ENCODE results near the gene S100A6. TPM values are rescaled to one million over a fixed set of nuclear protein-coding genes. Genes with fewer than 3 reads are reported as not detected.
"Not testable (repeated sequence)": the region's sequence is repeated elsewhere in the genome, so short reads cannot be mapped to it uniquely, and the experiment has no call there.

Gene S100A6
- 1,000 to 10,000 TPM in 2 of 3 donors, 100 to 1,000 TPM in 1; 125 to 3,055 (median 1,599) TPM for polyA plus RNA-seq

- 9 to 28% (median 11%) methylated on average over 10 to 18 of the region's 18 CpGs for WGBS, 3 donors
Measured at GRCh38 chr1:153535242-153536011, at the start of gene S100A6. S100A6 (minus strand) TSS chr1:153535991; CDS start chr1:153535339, 652 bp downstream.

GRCh38 chr1:153585006-153585405, 49.2 kb upstream of the S100A6 start:
- H3K27ac ChIP-seq (ENCODE audit: low read depth, low read length): no peak overlapping the region
- WGBS, 3 donors: 54 to 96% (median 57%) methylated on average over 1 of the region's 1 CpG

More at GRCh38 chr1:153535242-153536011, at the start of gene S100A6:
- H3K27ac ChIP-seq (ENCODE audit: low read depth, low read length): peak within 1 kb of the TSS; percentile 52

- H3K27ac ChIP-seq (ENCODE audit: low read depth, low read length): no peak overlapping the region
- WGBS, 3 donors: 71 to 90% (median 81%) methylated on average over 2 of the region's 2 CpGs
Measured at GRCh38 chr1:153583976-153584375, 48.2 kb upstream of the S100A6 start.

- not testable (repeated sequence) for H3K27ac ChIP-seq (ENCODE audit: low read depth, low read length)
- WGBS, 3 donors: 83 to 94% (median 92%) methylated on average over 2 to 3 of the region's 3 CpGs
Measured at GRCh38 chr1:153583514-153583913, 47.7 kb upstream of the S100A6 start.

GRCh38 chr1:153582836-153583235, 47.0 kb upstream of the S100A6 start:
- 92 to 93% (median 93%) methylated on average over 22 to 32 of the region's 34 CpGs for WGBS, 3 donors
- not testable (repeated sequence) for H3K27ac ChIP-seq (ENCODE audit: low read depth, low read length)

GRCh38 chr1:153578936-153579335, 43.1 kb upstream of the S100A6 start:
- 76 to 87% (median 83%) methylated on average over 3 of the region's 3 CpGs for WGBS, 3 donors
- H3K27ac ChIP-seq (ENCODE audit: low read depth, low read length): no peak overlapping the region

- no peak overlapping the region for H3K27ac ChIP-seq (ENCODE audit: low read depth, low read length)
Measured at GRCh38 chr1:153578490-153578889, 42.7 kb upstream of the S100A6 start.

GRCh38 chr1:153577624-153578051, 41.8 kb upstream of the S100A6 start:
- H3K27ac ChIP-seq (ENCODE audit: low read depth, low read length): no peak overlapping the region
- WGBS, 3 donors: 57 to 67% (median 65%) methylated on average over 9 of the region's 9 CpGs

GRCh38 chr1:153577138-153577537, 41.3 kb upstream of the S100A6 start:
- no peak overlapping the region for H3K27ac ChIP-seq (ENCODE audit: low read depth, low read length)
- WGBS, 3 donors: 50 to 70% (median 55%) methylated on average over 4 of the region's 4 CpGs

GRCh38 chr1:153575497-153575896, 39.7 kb upstream of the S100A6 start:
- not testable (repeated sequence) for H3K27ac ChIP-seq (ENCODE audit: low read depth, low read length)
- 84 to 89% (median 86%) methylated on average over 6 to 10 of the region's 10 CpGs for WGBS, 3 donors

GRCh38 chr1:153575081-153575491, 39.3 kb upstream of the S100A6 start:
- WGBS, 3 donors: 89 to 98% (median 95%) methylated on average over 29 to 35 of the region's 35 CpGs

GRCh38 chr1:153573351-153573750, 37.6 kb upstream of the S100A6 start:
- WGBS, 3 donors: 50 to 75% (median 60%) methylated on average over 3 of the region's 3 CpGs
- no peak overlapping the region for H3K27ac ChIP-seq (ENCODE audit: low read depth, low read length)

More at GRCh38 chr1:153575081-153575491, 39.3 kb upstream of the S100A6 start:
- H3K27ac ChIP-seq (ENCODE audit: low read depth, low read length): not testable (repeated sequence)

- WGBS, 3 donors: 9 to 17% (median 14%) methylated on average over 3 of the region's 3 CpGs
- H3K27ac ChIP-seq (ENCODE audit: low read depth, low read length): no peak overlapping the region
Measured at GRCh38 chr1:153572569-153573015, 36.8 kb upstream of the S100A6 start.

GRCh38 chr1:153571706-153572105, 35.9 kb upstream of the S100A6 start:
- 70 to 78% (median 72%) methylated on average over 7 of the region's 7 CpGs for whole genome bisulfite sequencing, 3 donors
- H3K27ac ChIP-seq (ENCODE audit: low read depth, low read length): no peak overlapping the region

- H3K27ac ChIP-seq (ENCODE audit: low read depth, low read length): no peak overlapping the region
- WGBS, 3 donors: 73 to 94% (median 86%) methylated on average over 5 of the region's 5 CpGs
Measured at GRCh38 chr1:153570874-153571273, 35.1 kb upstream of the S100A6 start.

- 75 to 91% (median 89%) methylated on average over 8 of the region's 8 CpGs for WGBS, 3 donors
- no peak overlapping the region for H3K27ac ChIP-seq (ENCODE audit: low read depth, low read length)
Measured at GRCh38 chr1:153569465-153569864, 33.7 kb upstream of the S100A6 start.

GRCh38 chr1:153568367-153569099, 32.7 kb upstream of the S100A6 start:
- H3K27ac ChIP-seq (ENCODE audit: low read depth, low read length): peak overlapping the region; percentile 38
- 11 to 14% (median 13%) methylated on average over 25 of the region's 25 CpGs for WGBS, 3 donors

- peak overlapping the region; percentile 38 for H3K27ac ChIP-seq (ENCODE audit: low read depth, low read length)
- WGBS, 3 donors: 77 to 80% (median 79%) methylated on average over 22 of the region's 22 CpGs
Measured at GRCh38 chr1:153567621-153568366, 32.0 kb upstream of the S100A6 start.

Data from adipose tissue (tissue), 3 donors.